HG02798 (cell line): ENCODE results near the gene OR10V1.

Source experiments
- ATAC-seq: cut with Tn5 transposase; IDR thresholded peaks from one replicate; pipeline ENCODE4 v1.9.1; 2021; ENCODE audit warnings: mild to moderate bottlenecking; ENCODE audit not compliant: unreplicated experiment, poor library complexity

Gene OR10V1

DNA sequence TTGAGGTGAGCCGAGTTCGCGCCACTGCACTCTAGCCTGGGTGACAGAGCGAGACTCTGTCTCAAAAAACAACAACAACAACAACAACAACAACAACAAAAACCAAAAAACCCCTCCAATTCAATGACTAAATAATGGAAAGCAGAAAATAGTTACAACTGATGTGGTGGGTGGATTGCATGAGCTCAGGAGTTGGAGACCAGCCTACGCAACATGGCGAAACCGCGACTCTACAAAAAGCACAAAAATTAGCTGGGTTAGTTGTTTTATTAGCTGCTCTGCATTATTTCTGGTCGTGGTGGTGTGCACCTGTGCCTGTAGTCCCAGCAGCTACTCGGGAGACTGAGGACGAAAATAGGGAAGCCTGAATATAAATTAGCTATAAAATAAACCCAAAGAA, 42.2 kb downstream of the OR10V1 start:
- no peak for ATAC-seq

DNA sequence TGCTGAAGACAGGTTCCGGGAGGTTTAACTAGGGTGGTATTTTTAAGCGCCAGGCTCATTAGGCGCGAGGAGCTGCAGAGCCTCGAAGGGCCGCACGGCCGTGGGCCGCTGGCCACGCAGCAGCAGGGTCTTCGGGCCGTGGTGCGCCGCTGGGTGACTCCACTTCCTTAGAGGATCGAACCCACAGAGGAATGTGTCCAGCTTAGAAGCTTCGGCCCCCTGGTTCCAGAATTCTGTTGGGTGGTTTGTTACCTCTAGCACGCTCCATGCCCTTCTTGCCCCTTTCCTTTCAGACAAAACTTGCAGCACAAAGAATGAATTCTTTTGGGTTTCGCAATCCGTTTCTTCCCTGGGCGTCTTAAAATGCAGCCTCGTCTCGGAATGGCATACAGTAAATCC, 44.0 kb downstream of the OR10V1 start:
- no peak for ATAC-seq

DNA sequence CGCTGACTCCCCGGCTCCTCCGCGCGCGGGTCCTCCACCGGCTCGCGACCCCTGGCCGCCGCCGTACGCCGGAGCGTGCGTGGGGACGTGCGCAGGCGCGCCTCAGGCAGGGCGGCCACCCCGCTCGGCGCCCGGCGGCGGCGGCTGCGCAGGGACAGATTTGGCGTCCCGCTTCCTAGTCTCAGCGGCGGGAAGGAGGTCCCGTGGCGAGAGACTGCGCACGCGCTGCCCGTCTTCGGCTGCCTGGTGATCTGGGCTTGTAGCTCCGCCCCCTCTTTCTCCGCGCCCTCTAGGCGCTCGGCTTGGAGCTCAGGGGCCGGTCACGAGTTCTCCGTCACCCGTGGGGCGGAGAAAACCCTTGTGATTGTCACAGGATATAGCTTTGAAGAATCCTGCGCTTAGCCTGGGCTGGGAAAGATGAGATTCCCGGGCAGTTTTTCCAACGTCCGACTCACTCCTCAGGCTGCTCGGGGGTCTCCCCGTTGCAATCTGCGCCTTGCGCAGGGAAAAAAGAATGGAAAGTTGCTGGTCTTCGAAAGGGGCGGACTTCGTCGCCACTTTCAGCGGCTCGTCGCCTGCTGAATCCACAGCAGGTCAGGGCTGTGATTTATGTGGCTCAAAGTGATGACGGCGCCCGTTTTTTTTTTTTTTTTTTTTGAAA, 44.6 kb downstream of the OR10V1 start, which contains the start of gene PATL1:
Gene PATL1, minus strand, starts transcription at position 88 of the 661 bp plus-strand sequence. CDS start 142 bp downstream, outside the sequence.
- ATAC-seq, result peak; percentile 95

DNA sequence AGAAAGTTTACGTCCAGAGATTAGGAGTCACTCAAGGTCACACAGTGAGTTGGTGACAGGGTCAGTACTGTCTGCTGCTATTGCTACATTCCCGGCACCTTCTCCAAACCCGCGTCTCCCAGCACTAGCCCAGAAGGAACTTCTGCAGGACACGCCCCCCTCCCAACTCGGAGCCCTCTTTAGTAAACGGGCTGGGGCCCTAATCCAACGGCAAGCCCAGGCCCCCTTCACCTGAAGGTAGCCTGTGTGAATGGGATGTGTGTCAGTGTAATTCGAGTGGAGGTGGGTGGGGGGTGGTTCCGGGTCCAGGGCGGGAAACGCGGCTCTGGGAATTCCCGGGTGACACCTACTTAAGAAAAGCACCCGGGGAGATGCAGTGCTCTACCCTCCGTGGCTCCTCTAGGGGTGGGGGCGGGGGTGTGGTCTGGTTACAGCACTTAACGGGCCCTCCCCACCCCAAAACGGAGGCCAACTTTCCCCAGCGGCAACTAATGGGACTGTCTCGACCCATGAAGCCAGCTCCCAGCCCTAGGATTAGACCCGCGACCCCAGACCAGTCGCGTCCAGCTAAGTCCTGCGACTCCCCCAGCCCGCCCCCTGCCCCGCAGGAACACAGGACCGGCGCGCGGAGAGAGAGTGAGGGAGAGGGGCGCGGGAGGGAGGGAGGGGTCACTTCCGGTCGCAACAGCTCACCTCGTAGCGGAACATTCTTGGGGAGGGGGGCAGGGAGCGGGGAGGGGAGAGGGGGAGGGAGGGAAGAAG, 45.3 kb downstream of the OR10V1 start:
- ATAC-seq, result peak; percentile 13

DNA sequence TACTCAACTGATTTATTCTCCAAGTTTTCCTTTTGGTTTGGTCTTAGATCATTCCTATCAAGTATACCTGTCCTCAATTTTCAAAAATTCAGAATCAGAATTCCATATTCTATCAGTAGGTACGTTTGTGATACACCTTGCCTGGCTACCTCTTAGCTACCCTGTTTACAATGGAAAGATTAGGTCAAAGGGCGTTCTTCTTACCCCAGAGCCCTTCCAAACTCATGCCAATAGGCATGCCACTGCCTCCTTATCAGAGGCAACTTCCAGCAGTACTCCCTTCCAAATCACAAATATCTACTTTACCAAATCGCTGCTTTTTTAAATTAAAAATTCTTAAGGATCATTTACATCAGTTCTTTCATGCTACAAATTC, 45.8 kb downstream of the OR10V1 start:
- no peak for ATAC-seq

DNA sequence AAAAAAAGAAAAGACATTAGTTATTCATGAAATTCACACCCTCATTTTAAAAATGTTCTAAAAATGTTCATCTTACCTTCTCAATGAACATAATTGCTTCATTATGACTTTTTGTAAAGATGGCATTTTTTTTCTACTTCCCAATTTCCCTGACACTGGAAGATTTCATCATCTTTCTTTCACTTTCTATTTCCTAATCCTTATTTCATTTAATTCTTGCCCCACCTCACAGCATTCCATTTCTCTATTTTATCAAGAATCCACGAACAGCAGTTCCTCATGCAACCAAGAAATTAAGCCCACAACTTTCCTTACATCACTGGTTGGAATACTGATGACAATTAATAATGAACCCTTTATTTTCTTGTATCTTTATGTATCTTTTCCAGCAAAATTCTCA, 46.7 kb downstream of the OR10V1 start:
- ATAC-seq, result no peak
